Body of pancreas (tissue), 4 donors: Measurements from ENCODE around the gene RUNX2.

Source experiments
- CTCF ChIP-seq, 7 experiments: fragments of 450-650 bp in 4 of 7; fragments of 200-600 bp in 3 of 7; sonication (generic) in 3 of 7; IDR thresholded peaks; one replicate each; pipeline ENCODE4 v1.5.1; 2016 to 2019; ENCODE audit warnings: antibody characterized with exemption in 7 of 7
- POLR2A ChIP-seq, 3 donors: fragments of 450-650 bp; IDR thresholded peaks; one replicate each; pipeline ENCODE4 v1.6.1; 2016; ENCODE audit warnings: antibody characterized with exemption in 3 of 3, mild to moderate bottlenecking in 2 of 3

GRCh38 chr6:45462190-45463134, 134.3 kb downstream of the RUNX2 start:
- TF ChIP-seq POLR2A (IDR thresholded peaks at IDR 0.05) (no peak), CTCF (IDR thresholded peaks at IDR 0.05) (no peak)
